DMS114 treated with DMSO at 0.1 percent for 48 hours (cell line): ENCODE results near the gene HOXB13.
"Not testable (repeated sequence)": the region's sequence is repeated elsewhere in the genome, so short reads cannot be mapped to it uniquely, and the experiment has no call there.

Experiments used
- DNase-seq: peaks from one replicate; lab custom pipeline; 2025; ENCODE audit not compliant: unreplicated experiment; lab: John Stamatoyannopoulos, UW

The HOXB13 gene

GRCh38 chr17:48726916-48727286 lies 1.6 kb downstream of the HOXB13 start:
- DNase-seq = no peak

DNA sequence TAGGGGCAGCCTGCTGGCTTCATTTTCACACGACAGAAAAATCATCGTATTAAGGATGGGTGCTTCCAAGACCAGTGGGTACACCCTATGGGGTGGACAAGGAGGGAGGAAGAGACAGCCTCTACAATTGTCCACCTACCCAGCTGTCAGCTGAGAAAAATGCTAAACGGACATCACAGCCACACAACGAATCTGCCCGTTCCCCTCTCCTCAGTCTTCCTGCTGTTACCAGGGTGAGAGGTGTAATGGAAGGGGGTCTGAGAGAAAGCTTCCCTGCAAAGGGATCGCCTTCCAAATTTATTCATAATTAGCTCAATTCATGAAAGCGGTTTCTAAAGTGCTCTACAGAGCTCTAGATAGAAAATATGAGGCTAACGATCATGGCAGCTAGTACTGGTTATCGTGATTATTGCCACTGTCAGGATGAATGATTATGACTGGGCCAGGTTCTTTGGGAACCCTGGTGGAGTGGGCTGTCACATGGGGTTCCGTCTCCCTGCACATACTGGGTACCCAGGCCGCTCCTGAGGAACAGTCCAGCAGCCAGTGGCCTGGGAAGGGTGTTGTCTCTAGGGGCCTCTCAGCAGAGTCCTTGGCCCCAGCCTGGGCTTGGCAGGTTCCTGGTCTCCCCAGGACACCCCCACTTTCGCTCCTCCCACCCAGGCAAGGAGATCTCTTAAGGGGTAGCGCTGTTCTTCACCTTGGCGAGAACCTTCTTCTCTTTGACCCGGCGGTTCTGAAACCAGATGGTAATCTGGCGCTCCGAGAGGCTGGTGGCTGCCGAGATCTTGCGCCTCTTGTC lies 2.2 kb downstream of the HOXB13 start:
- no peak for DNase-seq

- DNase-seq = no peak
These were observed 3.1 kb downstream of the HOXB13 start for GRCh38 chr17:48725288-48726064.

- DNase-seq = no peak
These were observed 3.6 kb downstream of the HOXB13 start for GRCh38 chr17:48725004-48725287.

DNA sequence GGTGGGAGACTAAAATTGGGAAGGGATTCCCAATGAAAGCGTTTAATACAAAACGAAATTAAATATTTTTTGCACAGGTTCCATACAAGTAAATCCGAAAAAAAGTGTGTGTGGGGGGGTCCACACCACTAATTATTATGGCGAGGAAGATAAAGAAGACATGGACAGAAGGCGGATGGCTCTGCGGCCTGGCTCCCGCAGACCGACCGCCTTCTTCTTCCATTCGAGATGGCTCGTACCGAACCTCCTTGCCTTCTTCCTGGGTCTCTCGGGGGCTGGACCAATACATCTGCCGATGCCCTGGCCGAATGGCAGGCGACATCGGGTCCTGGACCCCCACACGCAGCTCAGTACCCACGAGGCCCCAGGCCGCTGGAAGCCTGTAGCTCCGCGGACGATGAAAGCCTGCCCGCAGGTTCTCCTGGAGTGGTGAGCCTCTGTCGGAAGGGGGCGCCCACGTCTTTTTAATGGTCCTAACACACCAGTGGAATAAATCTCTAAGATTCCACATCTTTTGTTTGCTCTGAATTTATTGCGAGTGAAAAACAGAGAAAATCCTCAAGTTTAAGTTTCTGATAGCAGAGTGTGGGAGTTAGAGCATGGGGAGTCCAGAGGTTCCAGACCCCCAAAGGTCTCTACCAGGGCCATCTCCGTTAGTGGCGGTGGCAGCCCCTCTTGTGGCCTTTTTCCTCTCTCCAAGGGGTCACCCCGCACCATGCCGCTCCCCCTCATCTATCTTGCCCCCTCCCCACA lies 4.1 kb downstream of the HOXB13 start:
- peak; percentile 17 for DNase-seq

GRCh38 chr17:48723423-48724250 lies 4.9 kb downstream of the HOXB13 start:
- no peak for DNase-seq

DNA sequence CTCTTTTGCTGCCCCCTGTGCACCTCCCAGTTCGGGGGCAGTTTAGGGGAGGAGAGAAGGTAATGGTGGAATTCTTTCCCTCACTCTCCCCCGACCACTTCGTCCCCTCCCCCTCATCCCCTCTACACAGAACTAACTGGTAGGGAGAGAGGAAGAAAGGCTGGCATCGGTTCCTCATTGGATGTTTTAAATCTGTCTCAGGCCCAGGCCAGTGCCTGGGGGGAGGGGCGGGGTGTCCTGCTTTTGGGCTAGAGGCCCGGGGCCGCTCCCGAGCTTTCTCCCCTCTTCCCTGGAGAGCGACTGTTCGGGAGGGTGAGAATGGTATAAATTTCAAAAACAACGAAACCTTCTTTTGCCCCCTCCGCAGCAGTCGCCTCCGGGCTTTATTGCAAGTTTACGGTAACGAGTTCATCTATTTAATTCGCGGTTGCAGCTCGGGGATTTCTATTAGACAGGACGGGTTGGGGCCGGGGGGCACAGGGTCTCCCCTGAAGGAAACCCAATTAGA lies 5.6 kb downstream of the HOXB13 start, which contains the start of gene PRAC2:
Gene PRAC2, plus strand, starts transcription at position 271 of the 508 bp plus-strand sequence. CDS start 1,226 bp downstream, outside the sequence.
- peak; percentile 11 for DNase-seq

GRCh38 chr17:48722201-48722907 lies 6.2 kb downstream of the HOXB13 start, which contains the start of gene PRAC1:
Gene PRAC1, minus strand, starts transcription at chr17:48722518. Its CDS starts 126 bp downstream, at chr17:48722392.
- no peak for DNase-seq

DNA sequence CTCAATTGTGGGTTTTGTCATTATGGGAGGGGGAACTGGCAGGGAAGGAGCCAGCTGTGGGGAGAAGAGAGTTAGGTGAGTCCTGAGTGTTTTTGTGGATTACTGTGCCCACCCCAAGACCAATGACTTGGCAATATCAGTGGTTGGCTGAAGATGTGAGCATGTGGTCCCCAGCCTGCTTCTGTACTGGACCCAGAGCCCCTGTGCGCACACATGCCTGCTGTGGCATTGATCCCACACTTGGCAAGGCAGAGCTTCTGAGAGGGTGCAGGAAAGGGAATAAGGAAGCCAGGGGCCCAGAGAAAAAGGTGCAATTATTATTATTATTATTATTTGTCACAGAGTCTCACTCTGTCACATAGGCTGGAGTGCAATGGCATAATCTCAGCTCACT lies 7.5 kb downstream of the HOXB13 start:
- no peak for DNase-seq

- no peak for DNase-seq
These were observed 8.1 kb downstream of the HOXB13 start for GRCh38 chr17:48720266-48721008.

DNA sequence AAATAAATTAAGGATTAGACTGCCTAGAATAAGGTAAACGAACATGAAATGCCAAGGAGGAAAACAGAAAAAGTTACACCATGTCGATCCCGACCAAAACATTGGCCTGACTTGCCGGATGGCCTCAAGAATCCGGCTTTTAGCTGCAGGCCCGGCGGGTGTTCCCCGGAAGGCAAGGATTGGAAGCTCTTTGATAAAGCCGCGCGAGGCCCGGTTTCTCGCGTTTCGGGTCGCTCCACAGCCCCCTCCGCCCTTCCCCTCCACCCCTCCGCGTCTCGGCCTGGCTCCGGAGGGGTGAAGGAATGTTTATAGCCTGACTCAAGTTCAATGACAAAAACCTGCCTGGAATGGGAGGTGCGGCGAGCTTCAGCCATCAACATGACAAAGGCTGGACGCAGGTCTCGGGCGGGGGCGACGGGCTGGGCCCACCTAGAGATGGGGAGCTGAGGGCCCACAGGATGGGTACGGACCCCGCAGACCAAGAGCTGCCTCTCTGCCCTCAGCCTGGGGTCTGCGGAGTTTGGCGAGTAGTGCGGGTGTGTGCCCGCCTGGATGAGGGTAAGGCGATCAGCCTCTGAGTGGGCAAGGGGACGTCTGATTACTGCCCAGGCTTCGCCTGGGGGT lies 8.8 kb downstream of the HOXB13 start:
- no peak for DNase-seq

DNA sequence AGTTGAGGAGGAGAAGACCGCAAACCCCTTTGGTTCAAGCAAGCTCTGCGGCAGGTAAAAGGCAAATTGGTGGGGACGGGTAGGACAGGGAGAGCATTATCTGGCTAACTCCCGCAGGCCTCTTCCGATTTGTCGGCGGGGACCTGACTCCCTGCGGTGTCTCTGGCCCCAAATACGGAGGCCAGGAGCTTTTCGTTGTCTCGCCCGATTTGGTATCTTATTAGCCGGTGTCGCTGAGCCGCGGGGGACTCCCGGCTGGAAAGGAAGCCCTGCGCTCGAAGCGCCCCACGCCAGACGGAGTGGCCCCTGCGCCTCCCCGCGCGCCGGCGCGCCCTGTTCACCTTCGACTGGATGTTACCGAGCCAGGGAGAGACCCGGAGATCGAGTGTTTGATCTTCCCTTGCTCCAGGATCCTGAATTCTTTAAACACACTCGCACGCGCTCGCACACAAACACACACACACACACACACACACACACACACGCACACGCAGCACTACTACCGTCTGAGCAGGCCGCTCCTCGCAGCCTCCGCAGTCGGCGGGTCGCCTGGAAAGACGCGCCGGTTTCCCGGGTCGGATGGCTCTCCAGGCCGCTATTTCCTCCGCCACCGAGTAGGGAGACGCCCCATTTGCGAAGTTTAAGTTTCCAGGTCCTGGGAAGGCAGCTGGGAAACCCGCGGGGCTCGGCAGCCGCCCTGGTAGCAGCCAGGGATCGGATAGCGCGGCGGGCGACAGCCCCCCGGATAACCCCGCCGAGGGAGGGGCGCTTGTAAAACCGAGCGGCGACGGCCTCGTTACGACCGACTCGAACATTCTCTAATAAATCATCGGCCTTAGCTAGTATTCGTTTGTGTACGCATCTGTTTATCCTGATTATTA lies 9.5 kb downstream of the HOXB13 start:
- no peak for DNase-seq

DNA sequence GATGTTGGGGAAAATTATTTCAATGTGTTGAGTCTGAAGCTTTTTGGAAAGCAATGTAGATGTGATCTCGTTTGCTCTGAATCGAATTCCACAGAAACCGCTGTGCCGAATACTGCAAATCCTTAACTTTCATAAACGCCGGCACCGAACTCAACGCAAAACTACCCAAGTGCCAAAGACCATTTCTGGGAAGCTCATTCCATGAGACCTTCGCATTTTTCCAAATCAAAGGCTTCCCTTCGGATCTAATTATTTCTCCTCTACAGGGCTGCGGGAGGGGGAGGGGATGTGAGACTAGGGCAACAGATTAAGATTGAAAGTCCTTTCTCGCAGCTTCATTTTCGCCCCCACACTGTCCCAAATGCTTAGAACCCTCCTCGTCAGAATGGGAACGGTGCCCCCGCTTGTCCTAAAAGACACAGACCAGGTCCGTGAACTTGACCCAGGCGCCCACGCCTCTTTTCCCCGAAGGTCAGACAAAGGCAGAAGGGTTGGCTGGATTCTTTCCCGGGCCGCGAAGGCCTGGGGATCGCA lies 10.3 kb downstream of the HOXB13 start:
- no peak for DNase-seq

- no peak for DNase-seq
These were observed 11.0 kb downstream of the HOXB13 start for GRCh38 chr17:48717367-48718226.

- not testable (repeated sequence) for DNase-seq
These were observed 12.0 kb downstream of the HOXB13 start for GRCh38 chr17:48716549-48716948.
